Measurements from ENCODE around the gene NPFFR1.

The NPFFR1 gene

DNA sequence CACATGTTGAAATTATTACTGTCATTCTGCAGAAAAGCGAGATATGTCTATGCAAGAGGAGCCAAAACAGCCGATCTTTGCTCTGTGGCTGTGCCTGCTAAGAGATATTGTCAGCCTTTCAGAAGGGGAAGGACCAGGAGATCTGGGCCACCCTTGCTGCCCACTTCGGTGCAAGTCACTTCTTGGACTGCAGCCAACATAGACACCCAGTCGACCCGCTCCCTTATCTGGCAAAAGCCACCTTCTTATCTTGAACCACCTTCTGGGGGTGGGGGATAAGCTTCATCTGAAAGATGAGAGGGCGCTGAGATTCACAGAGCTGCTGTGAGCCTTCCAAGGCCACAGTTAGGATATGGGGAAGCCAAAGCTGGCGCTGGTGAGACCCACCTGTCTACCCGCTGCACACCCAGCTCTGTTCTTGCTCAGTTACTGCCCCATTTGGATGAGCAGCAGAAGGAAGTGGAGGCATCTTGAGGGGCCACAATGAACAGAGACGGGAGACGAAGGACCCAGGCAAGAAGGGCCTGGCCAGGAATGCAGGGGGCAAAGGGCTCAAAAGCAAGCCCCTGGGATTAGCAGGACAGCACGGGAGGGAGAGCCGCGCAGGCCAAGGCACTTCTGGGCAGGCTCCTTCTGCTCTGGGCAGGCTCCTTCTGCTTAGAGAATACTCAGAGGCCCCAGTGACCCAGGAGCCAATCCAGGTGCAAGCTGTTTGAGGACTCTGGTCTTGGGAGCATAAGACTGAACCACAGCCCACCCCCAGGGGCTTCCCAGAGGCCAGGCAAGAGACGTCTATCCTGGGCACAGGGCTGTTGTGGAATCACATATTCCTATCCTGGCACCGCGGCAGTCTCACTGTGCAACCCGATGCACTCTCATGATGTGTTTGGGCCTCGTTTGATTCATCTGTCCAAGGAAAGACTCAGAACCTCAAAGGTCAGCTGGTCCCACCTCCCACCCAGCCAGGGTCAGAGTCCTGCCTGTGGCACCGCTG lies 38.4 kb upstream of the NPFFR1 start:
- in situ Hi-C loops (cut with MboI; ENCODE audit: low sequenced_read_pairs, unreplicated experiment): no loop called here
- no peak for TF ChIP-seq CTCF (IDR thresholded peaks at IDR 0.05; ENCODE audit: borderline replicate concordance, control extremely low read depth, extremely low read depth, insufficient read depth, missing control alignments)
- no peak for DNase-seq (ENCODE audit: low spot score)

DNA sequence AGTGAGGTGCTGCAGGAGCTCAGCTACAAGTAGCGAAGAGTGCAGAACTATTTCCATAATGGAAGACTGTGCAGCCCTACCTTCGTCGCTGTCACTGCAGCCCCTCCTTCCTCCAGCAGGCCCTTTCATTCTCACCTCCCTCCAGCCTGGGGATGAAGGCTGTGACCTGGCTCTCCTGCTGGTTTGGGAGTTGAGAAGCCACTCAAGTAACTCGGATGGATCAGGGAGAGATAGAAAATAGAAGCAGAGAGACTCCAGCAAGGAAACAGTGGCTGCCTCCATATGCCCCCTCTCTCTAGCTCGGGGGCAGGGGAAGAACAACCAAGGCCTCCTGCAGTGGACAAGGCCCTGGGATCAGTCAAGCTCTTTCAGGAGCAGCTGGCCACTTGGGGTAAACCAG lies 37.4 kb upstream of the NPFFR1 start:
- TF ChIP-seq CTCF (IDR thresholded peaks at IDR 0.05; ENCODE audit: borderline replicate concordance, control extremely low read depth, extremely low read depth, insufficient read depth, missing control alignments): no peak
- in situ Hi-C loops (cut with MboI; ENCODE audit: low sequenced_read_pairs, unreplicated experiment): no loop called here
- no peak for DNase-seq (ENCODE audit: low spot score)

DNA sequence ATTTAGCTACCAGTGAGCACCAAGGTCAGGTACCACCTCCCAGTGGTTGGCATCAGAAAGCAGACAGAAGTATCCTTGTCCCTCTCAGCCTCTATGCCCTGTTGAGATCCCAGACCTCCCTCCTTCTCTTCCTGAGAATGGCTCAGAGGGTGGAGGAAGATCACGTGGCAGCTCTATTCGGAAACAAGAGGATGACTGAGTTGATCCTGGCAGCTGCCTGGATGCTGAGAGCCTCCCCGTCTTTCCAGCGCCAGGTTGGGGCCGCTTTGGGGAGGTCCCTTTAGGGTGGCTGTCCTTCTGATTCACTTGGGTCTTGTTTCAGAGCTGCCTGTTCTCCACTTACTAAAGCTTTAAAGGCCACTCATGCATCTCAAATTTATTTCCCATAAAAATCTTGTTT lies 36.9 kb upstream of the NPFFR1 start:
- no peak for TF ChIP-seq CTCF (IDR thresholded peaks at IDR 0.05; ENCODE audit: borderline replicate concordance, control extremely low read depth, extremely low read depth, insufficient read depth, missing control alignments)

DNA sequence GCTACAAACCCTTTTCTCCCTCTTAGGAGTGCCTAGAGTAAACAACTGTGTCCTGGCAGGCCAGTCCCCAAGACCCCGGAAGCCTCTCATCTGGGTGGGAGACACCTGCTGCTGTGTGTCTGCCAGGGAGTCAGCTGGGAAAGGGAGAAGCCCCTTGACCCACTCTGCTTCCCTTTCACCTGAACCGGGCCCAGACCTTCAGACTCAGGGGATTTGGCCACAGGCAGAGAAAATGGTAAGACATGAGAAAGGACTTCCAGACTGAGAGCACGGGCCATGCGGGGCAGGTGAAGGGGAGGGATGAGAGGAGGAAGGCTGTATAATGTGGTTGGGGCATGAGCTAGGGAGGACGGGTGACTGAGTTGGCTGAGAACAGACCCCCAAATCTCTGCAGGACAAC lies 36.0 kb upstream of the NPFFR1 start:
- TF ChIP-seq CTCF (IDR thresholded peaks at IDR 0.05; ENCODE audit: borderline replicate concordance, control extremely low read depth, extremely low read depth, insufficient read depth, missing control alignments): no peak
- no peak for DNase-seq (ENCODE audit: low spot score)
- in situ Hi-C loops (cut with MboI; ENCODE audit: low sequenced_read_pairs, unreplicated experiment): no loop called here

More for the DNA sequence above, 36.9 kb upstream of the NPFFR1 start:
- in situ Hi-C loops (cut with MboI; ENCODE audit: low sequenced_read_pairs, unreplicated experiment): no loop called here
- DNase-seq (ENCODE audit: low spot score): no peak

- TF ChIP-seq CTCF (IDR thresholded peaks at IDR 0.05; ENCODE audit: borderline replicate concordance, control extremely low read depth, extremely low read depth, insufficient read depth, missing control alignments): no peak
- no peak for DNase-seq (ENCODE audit: low spot score)
- in situ Hi-C loops (cut with MboI; ENCODE audit: low sequenced_read_pairs, unreplicated experiment): no loop called here
Observed at GRCh38 chr10:70319183-70319582, 35.4 kb upstream of the NPFFR1 start.

DNA sequence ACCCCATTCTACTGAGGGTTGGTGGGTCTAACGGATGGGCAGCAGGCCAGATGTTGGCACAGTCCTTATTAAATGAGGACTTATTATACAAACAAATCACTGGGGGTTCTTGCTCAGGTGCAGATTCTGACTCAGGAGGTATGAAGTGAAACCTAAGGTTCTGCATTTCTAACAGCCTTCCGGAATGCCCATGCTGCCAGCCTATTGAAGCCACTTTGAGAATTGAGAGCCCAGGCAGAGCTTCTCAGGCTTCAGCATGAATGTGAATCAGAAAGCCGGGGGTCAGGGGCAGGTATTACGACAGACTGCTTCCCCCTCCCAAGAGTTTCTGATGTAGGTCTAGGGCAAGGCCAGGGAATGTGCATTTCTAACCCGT lies 34.1 kb upstream of the NPFFR1 start:
- TF ChIP-seq CTCF (IDR thresholded peaks at IDR 0.05; ENCODE audit: borderline replicate concordance, control extremely low read depth, extremely low read depth, insufficient read depth, missing control alignments): no peak
- no peak for DNase-seq (ENCODE audit: low spot score)
- in situ Hi-C loops (cut with MboI; ENCODE audit: low sequenced_read_pairs, unreplicated experiment): no loop called here
